HEK293 (cell line): ENCODE results near the gene YWHAB.

Source experiments
- GLIS2 ChIP-seq: fragments of 450-650 bp; formaldehyde crosslinking; IDR thresholded peaks from 2 replicates; pipeline ENCODE4 v1.5.1; 2016; ENCODE audit warnings: missing biosample characterization, missing genetic modification characterization
- HOXC10 ChIP-seq: sonication (generic); formaldehyde crosslinking; IDR thresholded peaks from 2 replicates; pipeline ENCODE4 v1.8.1; 2023; ENCODE audit warnings: mild to moderate bottlenecking, missing genetic modification reagents
- KLF16 ChIP-seq: fragments of 450-650 bp; formaldehyde crosslinking; IDR thresholded peaks from 2 replicates; pipeline ENCODE4 v1.5.1; 2017; ENCODE audit warnings: missing biosample characterization, missing genetic modification characterization
- KLF8 ChIP-seq: fragments of 450-650 bp; formaldehyde crosslinking; IDR thresholded peaks from 2 replicates; pipeline ENCODE4 v1.5.1; 2016; ENCODE audit warnings: missing biosample characterization, missing genetic modification characterization
- KLF9 ChIP-seq: fragments of 450-650 bp; formaldehyde crosslinking; IDR thresholded peaks from 2 replicates; pipeline ENCODE4 v1.5.1; 2016; ENCODE audit warnings: missing biosample characterization, missing genetic modification characterization, low read depth
- PRDM1 ChIP-seq: fragments of 450-650 bp; formaldehyde crosslinking; IDR thresholded peaks from 2 replicates; pipeline ENCODE4; 2016; ENCODE audit warnings: missing biosample characterization, missing genetic modification characterization
- SCRT1 ChIP-seq: fragments of 450-650 bp; formaldehyde crosslinking; IDR thresholded peaks from 2 replicates; pipeline ENCODE4 v1.5.1; 2016; ENCODE audit warnings: missing biosample characterization, missing genetic modification characterization, borderline replicate concordance
- SCRT2 ChIP-seq: fragments of 450-650 bp; formaldehyde crosslinking; IDR thresholded peaks from 2 replicates; pipeline ENCODE4 v1.5.1; 2016; ENCODE audit warnings: missing biosample characterization, missing genetic modification characterization
- SP7 ChIP-seq: fragments of 450-650 bp; formaldehyde crosslinking; IDR thresholded peaks from 2 replicates; pipeline ENCODE4 v1.5.1; 2016; ENCODE audit warnings: missing biosample characterization, missing genetic modification characterization
- ZBTB17 ChIP-seq: fragments of 450-650 bp; formaldehyde crosslinking; IDR thresholded peaks from 2 replicates; pipeline ENCODE4 v1.5.1; 2016; ENCODE audit warnings: missing biosample characterization, missing genetic modification characterization
- ZBTB20 ChIP-seq: fragments of 450-650 bp; formaldehyde crosslinking; IDR thresholded peaks from 2 replicates; pipeline ENCODE4 v1.5.1; 2016; ENCODE audit warnings: missing biosample characterization, missing genetic modification characterization
- ZBTB8A ChIP-seq: fragments of 450-650 bp; formaldehyde crosslinking; IDR thresholded peaks from 2 replicates; pipeline ENCODE4 v1.5.1; 2016; ENCODE audit warnings: missing biosample characterization, missing genetic modification characterization
- ZFP3 ChIP-seq: fragments of 450-650 bp; formaldehyde crosslinking; IDR thresholded peaks from 2 replicates; pipeline ENCODE4 v1.5.1; 2016; ENCODE audit warnings: low read depth, missing biosample characterization, missing genetic modification characterization
- ZFP69B ChIP-seq: fragments of 450-650 bp; formaldehyde crosslinking; IDR thresholded peaks from 2 replicates; pipeline ENCODE4 v1.5.1; 2016; ENCODE audit warnings: missing biosample characterization, missing genetic modification characterization
- ZNF10 ChIP-seq: fragments of 450-650 bp; formaldehyde crosslinking; IDR thresholded peaks from 2 replicates; pipeline ENCODE4 v1.5.1; 2017; ENCODE audit warnings: missing biosample characterization, missing genetic modification characterization
- ZNF223 ChIP-seq: fragments of 450-650 bp; formaldehyde crosslinking; IDR thresholded peaks from 2 replicates; pipeline ENCODE4 v1.5.1; 2016; ENCODE audit warnings: missing biosample characterization, missing genetic modification characterization
- ZNF24 ChIP-seq: fragments of 450-650 bp; formaldehyde crosslinking; IDR thresholded peaks from 2 replicates; pipeline ENCODE4 v1.5.1; 2016; ENCODE audit warnings: missing biosample characterization, missing genetic modification characterization
- ZNF248 ChIP-seq: fragments of 450-650 bp; formaldehyde crosslinking; IDR thresholded peaks from 2 replicates; pipeline ENCODE4 v1.5.1; 2017; ENCODE audit warnings: missing biosample characterization, missing genetic modification characterization
- ZNF302 ChIP-seq: fragments of 450-650 bp; formaldehyde crosslinking; IDR thresholded peaks from 2 replicates; pipeline ENCODE4 v1.5.1; 2016; ENCODE audit warnings: missing biosample characterization, missing genetic modification characterization, low read depth
- ZNF501 ChIP-seq: fragments of 450-650 bp; formaldehyde crosslinking; IDR thresholded peaks from 2 replicates; pipeline ENCODE4 v1.5.1; 2016; ENCODE audit warnings: missing biosample characterization, missing genetic modification characterization
- ZNF530 ChIP-seq: fragments of 450-650 bp; formaldehyde crosslinking; IDR thresholded peaks from 2 replicates; pipeline ENCODE4 v1.5.1; 2016; ENCODE audit warnings: low read depth, missing biosample characterization, missing genetic modification characterization
- ZNF585B ChIP-seq: fragments of 450-650 bp; formaldehyde crosslinking; IDR thresholded peaks from 2 replicates; pipeline ENCODE4 v1.5.1; 2016; ENCODE audit warnings: missing biosample characterization, missing genetic modification characterization
- ZNF707 ChIP-seq: fragments of 450-650 bp; formaldehyde crosslinking; IDR thresholded peaks from 2 replicates; pipeline ENCODE4 v1.5.1; 2016; ENCODE audit warnings: missing biosample characterization, missing genetic modification characterization
- ZNF768 ChIP-seq: fragments of 450-650 bp; formaldehyde crosslinking; IDR thresholded peaks from 2 replicates; pipeline ENCODE4 v1.5.1; 2018; ENCODE audit warnings: missing biosample characterization, mild to moderate bottlenecking, missing genetic modification characterization
- ZNF777 ChIP-seq: fragments of 450-650 bp; formaldehyde crosslinking; IDR thresholded peaks from 2 replicates; pipeline ENCODE4 v1.5.1; 2017; ENCODE audit warnings: missing biosample characterization, missing genetic modification characterization, borderline replicate concordance
- TF ChIP-seq, protein P1 (sequence below): fragments of 450-650 bp; formaldehyde crosslinking; IDR thresholded peaks from 2 replicates; pipeline ENCODE4 v1.5.1; 2016; ENCODE audit warnings: missing biosample characterization, missing genetic modification characterization
- TF ChIP-seq, protein P2 (sequence below): fragments of 450-650 bp; formaldehyde crosslinking; IDR thresholded peaks from 2 replicates; pipeline ENCODE4 v1.5.1; 2016; ENCODE audit warnings: missing biosample characterization, missing genetic modification characterization
- TF ChIP-seq, protein P3 (sequence below): fragments of 450-650 bp; formaldehyde crosslinking; IDR thresholded peaks from 2 replicates; pipeline ENCODE4 v1.5.1; 2016; ENCODE audit warnings: missing biosample characterization, missing genetic modification characterization
- TF ChIP-seq, protein P4 (sequence below): fragments of 450-650 bp; formaldehyde crosslinking; IDR thresholded peaks from 2 replicates; pipeline ENCODE4 v1.5.1; 2016; ENCODE audit warnings: missing biosample characterization, missing genetic modification characterization
- TF ChIP-seq, protein P5 (sequence below): fragments of 450-650 bp; formaldehyde crosslinking; IDR thresholded peaks from 2 replicates; pipeline ENCODE4 v1.5.1; 2016; ENCODE audit warnings: missing biosample characterization, missing genetic modification characterization

Gene YWHAB

DNA sequence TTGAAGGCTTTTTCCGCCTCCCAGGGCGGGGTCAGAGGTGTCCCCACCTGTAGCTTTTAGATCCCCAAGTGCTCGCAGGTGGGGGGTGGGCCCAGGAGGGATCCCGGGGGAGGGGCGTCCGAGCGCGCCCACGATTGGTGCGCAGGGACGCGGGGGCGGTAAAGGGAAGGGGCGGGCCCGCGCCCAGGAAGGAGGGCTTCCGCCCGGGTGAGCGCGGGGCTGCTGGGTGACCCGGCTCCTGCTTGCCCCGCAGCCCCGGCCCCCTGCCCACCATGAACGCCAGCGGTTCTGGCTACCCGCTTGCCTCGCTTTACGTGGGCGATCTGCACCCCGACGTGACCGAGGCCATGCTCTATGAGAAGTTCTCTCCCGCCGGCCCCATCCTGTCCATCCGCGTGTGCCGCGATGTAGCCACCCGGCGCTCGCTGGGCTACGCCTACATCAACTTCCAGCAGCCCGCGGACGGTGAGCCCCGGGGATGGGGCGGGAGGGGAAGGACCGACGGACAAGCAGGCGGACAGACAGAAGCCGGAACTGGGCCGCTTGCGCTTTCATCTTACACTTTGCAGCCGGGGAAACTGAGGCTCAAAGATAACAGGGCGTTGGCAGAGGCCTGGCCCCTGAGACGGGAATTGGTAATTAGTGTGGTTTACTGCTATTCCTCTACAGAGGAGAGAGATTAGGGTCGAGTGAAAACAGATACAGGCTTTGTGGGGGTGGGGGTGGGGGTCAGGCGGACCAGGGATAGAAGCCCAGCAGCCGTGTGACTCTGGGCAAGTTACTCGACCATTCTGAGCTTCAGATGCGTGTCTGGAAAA lies 24.6 kb downstream of the YWHAB start, which contains the start of gene PABPC1L (continued):
- TF ChIP-seq, protein P1, sequence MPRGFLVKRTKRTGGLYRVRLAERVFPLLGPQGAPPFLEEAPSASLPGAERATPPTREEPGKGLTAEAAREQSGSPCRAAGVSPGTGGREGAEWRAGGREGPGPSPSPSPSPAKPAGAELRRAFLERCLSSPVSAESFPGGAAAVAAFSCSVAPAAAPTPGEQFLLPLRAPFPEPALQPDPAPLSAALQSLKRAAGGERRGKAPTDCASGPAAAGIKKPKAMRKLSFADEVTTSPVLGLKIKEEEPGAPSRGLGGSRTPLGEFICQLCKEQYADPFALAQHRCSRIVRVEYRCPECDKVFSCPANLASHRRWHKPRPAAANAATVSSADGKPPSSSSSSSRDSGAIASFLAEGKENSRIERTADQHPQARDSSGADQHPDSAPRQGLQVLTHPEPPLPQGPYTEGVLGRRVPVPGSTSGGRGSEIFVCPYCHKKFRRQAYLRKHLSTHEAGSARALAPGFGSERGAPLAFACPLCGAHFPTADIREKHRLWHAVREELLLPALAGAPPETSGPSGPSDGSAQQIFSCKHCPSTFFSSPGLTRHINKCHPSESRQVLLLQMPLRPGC (tag by site-specific recombination) = no peak
- no peak for TF ChIP-seq ZNF707 (tag by site-specific recombination)
- TF ChIP-seq SCRT1 (tag by site-specific recombination) = peak; percentile 96
- peak; percentile 86; the same call in 1 of the 2 replicates for TF ChIP-seq KLF8 (tag by site-specific recombination)
- peak; percentile 18; the same call in 1 of the 2 replicates for TF ChIP-seq ZBTB17
- TF ChIP-seq, protein P2, sequence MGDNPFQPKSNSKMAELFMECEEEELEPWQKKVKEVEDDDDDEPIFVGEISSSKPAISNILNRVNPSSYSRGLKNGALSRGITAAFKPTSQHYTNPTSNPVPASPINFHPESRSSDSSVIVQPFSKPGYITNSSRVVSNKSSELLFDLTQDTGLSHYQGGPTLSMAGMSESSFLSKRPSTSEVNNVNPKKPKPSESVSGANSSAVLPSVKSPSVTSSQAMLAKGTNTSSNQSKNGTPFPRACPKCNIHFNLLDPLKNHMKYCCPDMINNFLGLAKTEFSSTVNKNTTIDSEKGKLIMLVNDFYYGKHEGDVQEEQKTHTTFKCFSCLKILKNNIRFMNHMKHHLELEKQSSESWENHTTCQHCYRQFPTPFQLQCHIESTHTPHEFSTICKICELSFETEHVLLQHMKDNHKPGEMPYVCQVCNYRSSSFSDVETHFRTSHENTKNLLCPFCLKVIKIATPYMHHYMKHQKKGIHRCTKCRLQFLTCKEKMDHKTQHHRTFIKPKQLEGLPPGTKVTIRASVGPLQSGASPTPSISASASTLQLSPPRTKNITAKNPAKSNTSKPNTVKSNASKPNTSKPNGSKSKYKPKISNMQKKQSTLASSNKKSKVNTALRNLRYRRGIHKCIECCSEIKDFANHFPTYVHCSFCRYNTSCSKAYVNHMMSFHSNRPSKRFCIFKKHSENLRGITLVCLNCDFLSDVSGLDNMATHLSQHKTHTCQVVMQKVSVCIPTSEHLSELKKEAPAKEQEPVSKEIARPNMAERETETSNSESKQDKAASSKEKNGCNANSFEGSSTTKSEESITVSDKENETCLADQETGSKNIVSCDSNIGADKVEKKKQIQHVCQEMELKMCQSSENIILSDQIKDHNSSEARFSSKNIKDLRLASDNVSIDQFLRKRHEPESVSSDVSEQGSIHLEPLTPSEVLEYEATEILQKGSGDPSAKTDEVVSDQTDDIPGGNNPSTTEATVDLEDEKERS = no peak
- peak; percentile 83 for TF ChIP-seq ZBTB20 (tag by site-specific recombination)
- TF ChIP-seq KLF9 = peak; percentile 88
- TF ChIP-seq ZNF24 = 0 out of 2 replicates have a peak, but pooled peaks have one; percentile 31
- TF ChIP-seq, protein P3, sequence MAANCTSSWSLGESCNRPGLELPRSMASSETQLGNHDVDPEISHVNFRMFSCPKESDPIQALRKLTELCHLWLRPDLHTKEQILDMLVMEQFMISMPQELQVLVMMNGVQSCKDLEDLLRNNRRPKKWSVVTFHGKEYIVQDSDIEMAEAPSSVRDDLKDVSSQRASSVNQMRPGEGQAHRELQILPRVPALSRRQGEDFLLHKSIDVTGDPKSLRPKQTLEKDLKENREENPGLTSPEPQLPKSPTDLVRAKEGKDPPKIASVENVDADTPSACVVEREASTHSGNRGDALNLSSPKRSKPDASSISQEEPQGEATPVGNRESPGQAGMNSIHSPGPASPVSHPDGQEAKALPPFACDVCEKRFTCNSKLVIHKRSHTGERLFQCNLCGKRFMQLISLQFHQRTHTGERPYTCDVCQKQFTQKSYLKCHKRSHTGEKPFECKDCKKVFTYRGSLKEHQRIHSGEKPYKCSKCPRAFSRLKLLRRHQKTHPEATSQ (tag by site-specific recombination) = no peak
- peak; percentile 69 for TF ChIP-seq SP7 (tag by site-specific recombination)
- TF ChIP-seq, protein P4, sequence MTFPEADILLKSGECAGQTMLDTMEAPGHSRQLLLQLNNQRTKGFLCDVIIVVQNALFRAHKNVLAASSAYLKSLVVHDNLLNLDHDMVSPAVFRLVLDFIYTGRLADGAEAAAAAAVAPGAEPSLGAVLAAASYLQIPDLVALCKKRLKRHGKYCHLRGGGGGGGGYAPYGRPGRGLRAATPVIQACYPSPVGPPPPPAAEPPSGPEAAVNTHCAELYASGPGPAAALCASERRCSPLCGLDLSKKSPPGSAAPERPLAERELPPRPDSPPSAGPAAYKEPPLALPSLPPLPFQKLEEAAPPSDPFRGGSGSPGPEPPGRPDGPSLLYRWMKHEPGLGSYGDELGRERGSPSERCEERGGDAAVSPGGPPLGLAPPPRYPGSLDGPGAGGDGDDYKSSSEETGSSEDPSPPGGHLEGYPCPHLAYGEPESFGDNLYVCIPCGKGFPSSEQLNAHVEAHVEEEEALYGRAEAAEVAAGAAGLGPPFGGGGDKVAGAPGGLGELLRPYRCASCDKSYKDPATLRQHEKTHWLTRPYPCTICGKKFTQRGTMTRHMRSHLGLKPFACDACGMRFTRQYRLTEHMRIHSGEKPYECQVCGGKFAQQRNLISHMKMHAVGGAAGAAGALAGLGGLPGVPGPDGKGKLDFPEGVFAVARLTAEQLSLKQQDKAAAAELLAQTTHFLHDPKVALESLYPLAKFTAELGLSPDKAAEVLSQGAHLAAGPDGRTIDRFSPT = peak; percentile 63; the same call in 1 of the 2 replicates
- TF ChIP-seq KLF16 (tag by site-specific recombination) = peak; percentile 96
- TF ChIP-seq ZNF223 (tag by site-specific recombination) = no peak
- peak; percentile 75; the same call in 1 of the 2 replicates for TF ChIP-seq ZNF777
- peak; percentile 94 for TF ChIP-seq ZFP69B (tag by site-specific recombination)
- no peak for TF ChIP-seq ZNF585B (tag by site-specific recombination)
- 0 out of 2 replicates have a peak, but pooled peaks have one; percentile 51 for TF ChIP-seq ZNF10
- TF ChIP-seq ZNF248 = no peak
- no peak for TF ChIP-seq ZNF501 (tag by site-specific recombination)
- TF ChIP-seq, protein P5, sequence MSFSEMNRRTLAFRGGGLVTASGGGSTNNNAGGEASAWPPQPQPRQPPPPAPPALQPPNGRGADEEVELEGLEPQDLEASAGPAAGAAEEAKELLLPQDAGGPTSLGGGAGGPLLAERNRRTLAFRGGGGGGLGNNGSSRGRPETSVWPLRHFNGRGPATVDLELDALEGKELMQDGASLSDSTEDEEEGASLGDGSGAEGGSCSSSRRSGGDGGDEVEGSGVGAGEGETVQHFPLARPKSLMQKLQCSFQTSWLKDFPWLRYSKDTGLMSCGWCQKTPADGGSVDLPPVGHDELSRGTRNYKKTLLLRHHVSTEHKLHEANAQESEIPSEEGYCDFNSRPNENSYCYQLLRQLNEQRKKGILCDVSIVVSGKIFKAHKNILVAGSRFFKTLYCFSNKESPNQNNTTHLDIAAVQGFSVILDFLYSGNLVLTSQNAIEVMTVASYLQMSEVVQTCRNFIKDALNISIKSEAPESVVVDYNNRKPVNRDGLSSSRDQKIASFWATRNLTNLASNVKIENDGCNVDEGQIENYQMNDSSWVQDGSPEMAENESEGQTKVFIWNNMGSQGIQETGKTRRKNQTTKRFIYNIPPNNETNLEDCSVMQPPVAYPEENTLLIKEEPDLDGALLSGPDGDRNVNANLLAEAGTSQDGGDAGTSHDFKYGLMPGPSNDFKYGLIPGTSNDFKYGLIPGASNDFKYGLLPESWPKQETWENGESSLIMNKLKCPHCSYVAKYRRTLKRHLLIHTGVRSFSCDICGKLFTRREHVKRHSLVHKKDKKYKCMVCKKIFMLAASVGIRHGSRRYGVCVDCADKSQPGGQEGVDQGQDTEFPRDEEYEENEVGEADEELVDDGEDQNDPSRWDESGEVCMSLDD (tag by site-specific recombination) = no peak; the same call in 1 of the 2 replicates
- TF ChIP-seq ZNF768 (tag by site-specific recombination) = 0 out of 2 replicates have a peak, but pooled peaks have one; percentile 33
- TF ChIP-seq ZNF530 (tag by site-specific recombination) = no peak
- TF ChIP-seq PRDM1 (tag by site-specific recombination) = no peak
- peak; percentile 85 for TF ChIP-seq ZBTB8A
- no peak for TF ChIP-seq ZFP3 (tag by site-specific recombination)
- no peak for TF ChIP-seq HOXC10 (CRISPR knock-in tag)
- TF ChIP-seq SCRT2 (tag by site-specific recombination) = peak; percentile 99
- TF ChIP-seq ZNF302 (tag by site-specific recombination) = no peak
- peak; percentile 97 for TF ChIP-seq GLIS2
